GM23248 (cell line): ENCODE data around the gene FJX1.

Source experiments
- EZH2 ChIP-seq: fragments of 200-600 bp; sonication (generic); IDR thresholded peaks from 2 replicates; pipeline ENCODE4 v1.6.1; 2018; ENCODE audit warnings: antibody characterized with exemption, mild to moderate bottlenecking; ENCODE audit not compliant: insufficient read depth, poor library complexity, severe bottlenecking
- EZH2phosphoT487 ChIP-seq: fragments of 200-600 bp; sonication (generic); IDR thresholded peaks from 2 replicates; pipeline ENCODE4 v1.6.1; 2018; ENCODE audit warnings: antibody characterized with exemption, moderate library complexity, mild to moderate bottlenecking, low read depth; ENCODE audit not compliant: insufficient read depth

- no peak for TF ChIP-seq EZH2
- no peak for TF ChIP-seq EZH2phosphoT487
Observed at GRCh38 chr11:35647421-35648093, 29.3 kb downstream of the FJX1 start.
